GM12872 (cell line): ENCODE measurements around the gene PIP5K1B.

Source experiments
- CTCF ChIP-seq: IDR thresholded peaks from 3 replicates; pipeline ENCODE4 v1.5.1; 2011; ENCODE audit warnings: low read depth, mild to moderate bottlenecking, low read length, moderate library complexity; ENCODE audit not compliant: insufficient read depth

Gene PIP5K1B

GRCh38 chr9:68979538-68980314, 274.7 kb downstream of the PIP5K1B start:
- no peak for TF ChIP-seq CTCF

- TF ChIP-seq CTCF: no peak
Measured at GRCh38 chr9:68980341-68980914, 275.4 kb downstream of the PIP5K1B start.

- no peak for TF ChIP-seq CTCF
Measured at GRCh38 chr9:68981789-68982188, 276.7 kb downstream of the PIP5K1B start.

GRCh38 chr9:68983008-68983411, 278.0 kb downstream of the PIP5K1B start:
- no peak for TF ChIP-seq CTCF

- no peak for TF ChIP-seq CTCF
Measured at GRCh38 chr9:68983522-68984424, 278.7 kb downstream of the PIP5K1B start.

GRCh38 chr9:68991457-68991856, 286.4 kb downstream of the PIP5K1B start:
- TF ChIP-seq CTCF: no peak

- TF ChIP-seq CTCF: no peak
Measured at GRCh38 chr9:68995776-68996175, 290.7 kb downstream of the PIP5K1B start.
